NCI-H1930 (cell line): ENCODE results near the gene CLASP1.
"Not testable (repeated sequence)": the region's sequence is repeated elsewhere in the genome, so short reads cannot be mapped to it uniquely, and the experiment has no call there.

Source experiments
- DNase-seq, 2 experiments: peaks; one replicate each; lab custom pipeline; 2025; lab: John Stamatoyannopoulos, UW

Gene CLASP1

DNA sequence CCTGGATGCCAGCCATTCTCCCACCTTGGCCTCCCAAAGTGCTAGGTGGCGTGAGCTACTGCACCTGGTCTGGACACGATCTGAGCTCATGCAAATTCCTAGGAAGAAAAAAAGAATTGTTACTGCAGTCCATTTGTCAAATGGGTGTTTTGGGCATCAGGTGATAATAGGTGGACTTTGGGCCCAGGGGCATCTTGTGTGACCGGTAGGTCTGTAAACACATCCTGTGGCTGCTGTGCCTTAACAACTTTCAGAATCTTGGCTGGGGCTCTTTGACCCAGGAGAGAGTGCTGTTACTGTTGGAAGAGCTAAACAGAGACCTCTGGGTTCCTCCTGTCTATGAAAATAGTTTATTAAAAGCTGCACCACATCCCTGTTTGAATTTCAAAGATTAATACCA, 329.3 kb downstream of the CLASP1 start:
- DNase-seq: no peak

- no peak for DNase-seq
Measured at GRCh38 chr2:121316986-121317385, 332.3 kb downstream of the CLASP1 start.

DNA sequence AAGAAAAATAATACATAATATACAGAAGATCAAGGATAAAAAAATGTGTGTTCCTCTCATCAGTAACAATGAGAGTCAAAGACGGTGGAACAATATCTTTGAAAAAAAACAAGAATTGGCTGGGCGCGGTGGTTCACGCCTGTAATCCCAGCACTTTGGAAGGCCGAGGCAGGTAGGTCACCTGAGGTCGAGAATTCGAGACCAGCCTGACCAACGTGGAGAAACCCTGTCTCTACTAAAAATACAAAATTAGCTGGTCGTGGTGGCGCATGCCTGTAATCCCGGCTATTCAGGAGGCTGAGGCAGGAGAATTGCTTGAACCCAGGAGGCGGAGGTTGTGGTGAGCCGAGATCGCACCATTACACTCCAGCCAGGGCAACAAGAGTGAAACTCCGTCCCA, 335.6 kb downstream of the CLASP1 start:
- not testable (repeated sequence) for DNase-seq

- DNase-seq: no peak
Measured at GRCh38 chr2:121309801-121310200, 339.5 kb downstream of the CLASP1 start.

- no peak for DNase-seq
Measured at GRCh38 chr2:121309323-121309722, 339.9 kb downstream of the CLASP1 start.

DNA sequence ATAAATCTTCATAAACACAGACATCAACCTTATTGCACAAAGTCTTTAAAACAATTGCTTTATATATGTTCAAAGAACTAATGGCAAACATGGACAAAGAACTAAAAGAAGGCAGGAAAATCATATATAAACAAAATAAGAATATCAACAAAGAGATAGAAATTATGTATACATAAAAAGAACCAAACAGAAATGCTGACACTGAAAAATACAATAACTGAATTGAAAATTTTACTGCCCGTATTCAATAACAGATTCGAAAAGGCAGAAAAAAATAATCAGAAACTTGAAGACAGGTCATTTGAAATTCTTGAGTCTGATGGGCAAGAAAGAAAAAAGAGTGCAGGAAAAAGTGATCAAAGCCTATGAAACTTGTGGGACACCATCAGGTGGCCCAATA, 342.2 kb downstream of the CLASP1 start:
- DNase-seq: no peak

GRCh38 chr2:121304941-121305340, 344.3 kb downstream of the CLASP1 start:
- no peak for DNase-seq

DNA sequence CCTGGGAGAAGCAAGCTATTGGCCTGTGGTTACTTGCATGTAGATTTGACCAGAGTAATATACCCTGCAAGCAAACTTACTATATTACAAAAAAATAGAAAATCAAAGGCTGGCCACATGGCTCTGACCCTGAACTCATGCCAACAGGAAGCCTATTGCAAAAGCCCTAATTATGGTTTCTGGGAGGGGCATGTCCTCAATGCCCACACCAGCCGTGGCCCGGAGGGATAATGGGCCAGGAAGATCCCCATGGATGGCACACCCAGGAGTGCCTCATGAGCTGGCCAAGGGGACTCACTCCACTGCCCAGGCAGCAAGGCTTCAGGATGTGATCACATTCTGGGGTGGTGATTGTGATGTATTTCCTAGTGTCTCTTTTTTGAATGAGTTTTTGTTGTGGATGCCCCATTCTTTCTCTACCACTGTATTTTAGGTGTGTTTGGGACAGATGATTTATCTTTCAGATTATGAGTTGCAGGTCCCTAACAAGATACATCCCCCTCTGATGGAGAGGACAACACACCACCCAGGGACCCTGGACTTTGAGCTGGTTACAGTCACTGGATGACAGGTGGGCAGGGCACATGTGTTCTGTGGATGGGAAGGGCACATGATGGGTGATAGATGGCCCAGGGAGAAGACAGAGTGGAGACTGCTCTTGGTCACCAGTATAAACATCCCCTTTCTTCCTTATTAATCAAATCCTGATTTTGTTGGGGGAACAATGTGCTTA, 345.6 kb downstream of the CLASP1 start:
- no peak for DNase-seq

GRCh38 chr2:121301190-121301589, 348.1 kb downstream of the CLASP1 start:
- DNase-seq: not testable (repeated sequence)

GRCh38 chr2:121298476-121298875, 350.8 kb downstream of the CLASP1 start:
- DNase-seq: no peak

- not testable (repeated sequence) for DNase-seq
Measured at GRCh38 chr2:121297866-121298265, 351.4 kb downstream of the CLASP1 start.

- peak in 1 of 2 experiments; percentile 12 for DNase-seq
Measured at GRCh38 chr2:121297217-121297830, 351.9 kb downstream of the CLASP1 start.

- DNase-seq: no peak
Measured at GRCh38 chr2:121295911-121296650, 353.2 kb downstream of the CLASP1 start.

DNA sequence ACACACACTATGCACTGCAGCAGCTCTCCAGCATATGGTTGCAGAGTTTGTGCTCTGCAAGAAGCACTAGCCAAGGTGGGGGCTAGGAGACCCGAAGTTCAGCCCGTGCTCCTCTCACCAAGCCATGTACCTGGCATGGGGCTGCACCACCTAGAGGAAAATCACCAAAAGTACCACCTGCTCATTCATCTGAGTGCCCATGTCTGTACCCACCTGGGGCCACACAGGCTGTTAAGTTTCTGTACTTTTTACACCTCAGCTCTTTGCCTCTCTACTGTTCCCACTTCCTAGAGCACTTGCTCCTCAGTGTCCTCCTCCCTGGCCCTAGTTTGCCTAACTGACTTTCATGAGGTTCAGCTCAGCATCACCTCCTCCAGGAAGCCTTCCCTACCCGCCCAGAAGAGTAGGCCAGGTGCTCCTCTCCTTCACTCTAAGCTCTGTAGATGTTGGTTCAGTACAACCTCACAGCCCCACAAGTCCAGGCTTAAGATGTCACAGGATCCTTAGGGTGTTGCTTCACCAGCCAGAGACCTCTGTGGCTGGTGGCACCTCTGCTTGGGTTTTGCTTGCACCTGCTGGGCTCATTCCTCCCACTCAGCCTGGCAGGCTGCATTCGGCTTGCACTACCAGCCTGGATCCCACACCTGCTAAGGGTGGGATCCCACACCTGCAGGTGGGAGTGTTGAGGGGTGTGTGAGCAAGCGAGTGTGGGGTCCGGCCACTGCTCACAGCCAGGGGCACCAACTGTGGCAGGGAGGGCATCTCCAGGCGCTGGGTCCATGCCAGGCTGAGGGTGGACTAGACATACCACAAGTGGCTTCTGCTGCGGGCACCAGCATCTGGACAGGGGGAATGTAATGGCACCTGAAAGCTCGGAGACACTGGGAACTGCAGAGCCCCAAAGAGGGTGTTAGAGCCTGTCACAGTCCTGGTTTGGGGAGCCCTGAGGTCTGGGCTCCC, 354.1 kb downstream of the CLASP1 start:
- no peak for DNase-seq

DNA sequence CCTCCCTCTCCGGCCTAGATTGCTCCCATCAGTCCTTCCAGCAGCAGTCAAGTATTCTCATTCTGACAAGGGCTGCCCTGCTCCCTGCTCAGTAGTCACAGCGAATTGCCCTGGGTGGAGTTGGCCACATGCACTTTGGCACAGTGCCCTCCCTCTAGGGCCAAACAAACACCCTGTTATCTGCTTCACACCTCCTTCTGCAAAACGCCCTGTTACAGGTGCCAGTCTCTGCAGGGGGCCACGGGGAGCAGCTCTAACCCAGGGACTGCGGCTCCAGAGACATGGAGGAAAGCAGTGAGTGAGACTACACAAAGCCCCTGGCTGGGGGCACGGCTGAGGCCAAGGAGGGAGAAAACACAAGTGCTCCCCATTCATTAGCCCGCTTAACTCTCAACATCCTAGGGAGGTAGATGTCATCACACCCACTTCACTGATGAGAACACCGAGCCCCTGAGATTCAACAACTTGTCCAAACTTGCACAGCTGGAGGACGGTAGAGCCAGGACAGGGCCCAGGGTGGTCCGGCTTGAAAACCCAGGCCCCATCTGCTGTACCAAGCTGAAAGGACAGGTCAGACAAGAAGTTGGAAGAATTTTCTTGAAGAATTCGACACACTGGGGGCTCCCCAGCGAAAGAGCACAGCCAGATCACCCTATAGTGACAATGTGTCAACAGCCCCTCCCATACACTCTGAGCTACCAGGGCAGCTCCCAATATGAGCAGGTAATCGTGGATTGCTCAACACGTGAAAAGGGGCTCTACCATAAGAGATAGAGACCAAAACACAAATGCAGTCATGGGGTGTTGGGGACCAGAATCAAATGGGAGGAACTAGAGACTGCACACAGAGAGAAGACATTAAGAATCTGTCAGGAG, 355.6 kb downstream of the CLASP1 start:
- DNase-seq: no peak

GRCh38 chr2:121291251-121291580, 358.0 kb downstream of the CLASP1 start:
- no peak for DNase-seq

DNA sequence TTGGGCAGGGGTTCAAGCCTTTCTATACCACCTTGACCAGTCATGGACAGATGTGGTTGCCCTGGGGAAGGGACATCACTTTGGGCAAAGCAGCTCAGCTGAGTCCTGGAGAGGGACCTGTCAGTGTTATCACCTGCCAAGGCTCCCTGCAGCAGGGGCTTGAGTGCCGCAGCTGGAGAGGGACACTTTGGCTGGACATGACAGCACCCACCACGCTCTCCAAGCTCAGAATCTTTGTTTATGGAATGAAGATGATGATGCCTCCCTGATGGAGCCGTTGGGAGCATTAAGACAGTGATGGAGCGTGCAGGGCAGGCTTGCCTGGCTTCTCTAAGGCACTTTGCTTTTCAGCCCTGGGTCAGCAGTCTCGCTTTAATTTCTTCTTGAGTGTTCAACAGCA, 360.0 kb downstream of the CLASP1 start:
- no peak for DNase-seq

DNA sequence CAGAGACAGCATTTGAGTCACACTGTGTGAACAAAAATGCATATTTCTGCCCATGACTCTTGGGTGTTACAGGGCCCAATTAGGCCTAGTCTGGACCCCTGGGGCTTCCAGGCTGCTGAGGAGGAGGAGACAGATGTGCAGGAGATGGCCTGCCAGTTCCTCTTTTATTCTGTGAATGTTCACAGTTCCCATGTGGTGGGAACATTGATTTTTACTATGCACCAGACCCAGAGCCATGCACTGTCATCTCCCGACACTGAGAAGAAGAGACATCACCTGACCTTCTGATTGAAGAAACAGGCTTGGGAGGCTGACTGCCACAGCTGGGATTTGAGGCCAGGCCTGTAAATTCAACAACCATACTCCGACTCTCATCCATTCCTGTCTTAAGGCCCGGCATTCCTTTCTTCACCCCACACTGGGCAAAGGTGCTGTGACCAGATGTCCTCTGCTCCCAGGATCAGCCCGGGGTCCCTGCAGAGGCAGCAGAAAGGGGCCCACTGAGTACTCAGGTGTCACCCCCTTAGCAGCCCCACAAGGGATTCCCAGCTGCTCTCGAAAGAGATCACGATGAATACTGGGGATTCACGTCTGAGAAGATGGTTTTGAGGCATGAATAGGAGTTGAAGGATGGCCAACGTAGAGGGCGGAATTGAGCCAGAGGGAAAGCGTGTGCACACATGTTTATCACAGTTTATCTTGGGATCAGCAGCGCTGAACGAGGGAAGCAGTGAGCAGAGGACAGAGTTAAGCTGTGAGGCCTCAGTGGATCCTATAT, 360.6 kb downstream of the CLASP1 start:
- DNase-seq: no peak

- DNase-seq: no peak
Measured at GRCh38 chr2:121287956-121288355, 361.3 kb downstream of the CLASP1 start.
